Neural crest cell (in vitro differentiated cells): Measurements from ENCODE around the gene CRIP1. TPM values are rescaled to one million over a fixed set of nuclear protein-coding genes. Genes with fewer than 3 reads are reported as not detected.

Experiments used
- DNase-seq: peaks from one replicate; pipeline ENCODE4 v3.0.0; 2021; ENCODE audit warnings: low read depth, mixed read lengths, low spot score
- H3K27ac Mint-ChIP-seq: one replicate; pipeline ENCODE4 v1.8.0; 2021; ENCODE audit warnings: mild to moderate bottlenecking, mixed read lengths; ENCODE audit not compliant: unreplicated experiment
- H3K27me3 Mint-ChIP-seq: 2 replicates; pipeline ENCODE4 v1.8.0; 2021; ENCODE audit warnings: low read depth, mild to moderate bottlenecking, mixed read lengths
- H3K36me3 Mint-ChIP-seq: 2 replicates; pipeline ENCODE4 v1.8.0; 2021; ENCODE audit warnings: low read depth, mild to moderate bottlenecking, mixed read lengths
- H3K4me1 Mint-ChIP-seq: 2 replicates; pipeline ENCODE4 v1.8.0; 2021; ENCODE audit warnings: mixed read lengths
- H3K4me3 Mint-ChIP-seq: one replicate; pipeline ENCODE4 v1.8.0; 2021; ENCODE audit warnings: mild to moderate bottlenecking, mixed read lengths
- H3K9me3 Mint-ChIP-seq: 2 replicates; pipeline ENCODE4 v1.8.0; 2021; ENCODE audit warnings: mixed read lengths
- CTCF ChIP-seq: fragments of 200-600 bp; sonication (generic); conservative IDR thresholded peaks from 2 replicates; pipeline ENCODE4 v1.5.0; 2021; ENCODE audit warnings: antibody characterized with exemption, mild to moderate bottlenecking
- total RNA-seq: library from RNA; stranded (reverse); gene quantifications from 2 replicates; pipeline ENCODE4 v1.2.1, GENCODE V29; 2021

The CRIP1 gene
- total RNA-seq, 1 donor from 2014 or later, result 4.8 TPM

GRCh38 chr14:105492031-105492970 is 5.6 kb downstream of the CRIP1 start:
- H3K36me3 Mint-ChIP-seq, result no peaks in the 10 kb centered on the region
- peaks cover 10% of the 10 kb centered on the region for H3K4me1 Mint-ChIP-seq
- H3K27me3 Mint-ChIP-seq, result peaks cover 22% of the 10 kb centered on the region
- no peak overlapping the region for H3K27ac Mint-ChIP-seq
- TF ChIP-seq CTCF, result no peak
- no peaks in the 10 kb centered on the region for H3K9me3 Mint-ChIP-seq
- H3K4me3 Mint-ChIP-seq, result peak overlapping the region; percentile 91
- no peak for DNase-seq

- H3K4me3 Mint-ChIP-seq, result peak overlapping the region; percentile 69
- no peaks in the 10 kb centered on the region for H3K36me3 Mint-ChIP-seq
- no peak overlapping the region for H3K27ac Mint-ChIP-seq
- H3K27me3 Mint-ChIP-seq, result peaks cover 15% of the 10 kb centered on the region
- H3K4me1 Mint-ChIP-seq, result peaks cover 10% of the 10 kb centered on the region
- H3K9me3 Mint-ChIP-seq, result no peaks in the 10 kb centered on the region
- no peak for DNase-seq
- TF ChIP-seq CTCF, result no peak
Observed at GRCh38 chr14:105492971-105493871, 6.5 kb downstream of the CRIP1 start.

DNA sequence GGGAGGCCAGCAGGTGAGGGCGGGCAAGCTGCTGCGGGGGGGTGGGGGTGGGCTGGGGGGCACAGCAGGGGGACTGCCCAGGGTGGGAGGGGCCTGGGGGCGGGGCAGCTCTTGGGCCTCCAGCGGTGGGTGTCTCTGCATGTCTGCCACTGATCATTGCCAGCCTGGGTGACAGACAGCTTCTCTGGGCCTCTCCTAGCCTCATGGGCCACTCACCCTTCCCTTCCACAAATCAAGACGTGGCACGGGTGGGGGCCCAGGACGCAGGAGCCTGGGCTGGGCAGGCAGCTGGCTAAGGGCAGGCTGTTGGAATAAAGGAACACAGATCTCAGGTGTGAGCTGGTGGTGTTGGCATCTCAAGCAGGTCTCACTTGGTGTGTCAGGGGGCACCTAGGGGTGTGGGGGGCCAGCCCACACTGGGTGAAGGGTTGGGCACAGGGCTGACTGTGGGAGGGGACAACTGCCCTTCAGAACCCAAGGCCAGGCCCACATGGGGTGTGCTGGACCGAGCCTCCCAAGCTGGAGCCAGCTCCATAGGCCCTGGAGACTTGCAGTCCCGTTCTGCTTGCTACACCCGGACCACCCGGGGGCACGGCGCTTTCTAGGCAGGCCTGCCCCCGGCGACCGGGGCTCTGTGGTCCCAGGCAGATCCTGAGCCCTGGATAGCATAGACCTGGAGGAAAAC is 7.4 kb downstream of the CRIP1 start:
- Mint-ChIP-seq H3K36me3 (no peaks in the 10 kb centered on the region), H3K4me1 (peaks cover 14% of the 10 kb centered on the region), H3K27me3 (peaks cover 10% of the 10 kb centered on the region), H3K9me3 (no peaks in the 10 kb centered on the region), H3K27ac (no peak overlapping the region), H3K4me3 (peak overlapping the region; percentile 57)
- no peak for TF ChIP-seq CTCF
- DNase-seq, result no peak

GRCh38 chr14:105494606-105494929 is 7.9 kb downstream of the CRIP1 start:
- TF ChIP-seq CTCF, result no peak
- no peaks in the 10 kb centered on the region for H3K9me3 Mint-ChIP-seq
- no peak overlapping the region for H3K27ac Mint-ChIP-seq
- H3K27me3 Mint-ChIP-seq, result peaks cover 7% of the 10 kb centered on the region
- peaks cover 11% of the 10 kb centered on the region for H3K4me1 Mint-ChIP-seq
- peak overlapping the region; percentile 67 for H3K4me3 Mint-ChIP-seq
- no peak for DNase-seq
- no peaks in the 10 kb centered on the region for H3K36me3 Mint-ChIP-seq
